Sigmoid colon (tissue), 7 donors: ENCODE data around the gene ATP10A. TPM values are rescaled to one million over a fixed set of nuclear protein-coding genes. Genes with fewer than 3 reads are reported as not detected.

Experiments used
- DNase-seq: peaks from one replicate; pipeline ENCODE4 v3.0.0-alpha.2; 2019
- H3K27ac ChIP-seq, 4 donors: fragments of 200-600 bp; sonication (generic); one replicate each; pipeline ENCODE4 v1.5.1; 2016 to 2019; ENCODE audit warnings: mild to moderate bottlenecking in 1 of 4
- H3K27me3 ChIP-seq, 3 donors: fragments of 200-600 bp; sonication (generic); one replicate each; pipeline ENCODE4 v1.5.1; 2019; ENCODE audit warnings: mild to moderate bottlenecking in 1 of 3
- H3K36me3 ChIP-seq, 4 donors: fragments of 200-600 bp; sonication (generic); one replicate each; pipeline ENCODE4 v1.5.1; 2016 to 2019
- H3K4me1 ChIP-seq, 4 donors: fragments of 200-600 bp; sonication (generic); one replicate each; pipeline ENCODE4 v1.5.1; 2017 to 2019
- H3K4me3 ChIP-seq, 4 donors: fragments of 200-600 bp; sonication (generic); one replicate each; pipeline ENCODE4 v1.5.1; 2017 to 2019; ENCODE audit warnings: mild to moderate bottlenecking in 2 of 4, moderate library complexity in 1 of 4
- H3K9me3 ChIP-seq, 4 donors: fragments of 200-600 bp in 3 of 4; sonication (generic) in 3 of 4; one replicate each; pipeline versions ENCODE4 v1.5.1 to v1.6.1; 2013 to 2019
- EP300 ChIP-seq, 4 donors: sonication (generic); formaldehyde crosslinking; IDR thresholded peaks; one replicate each; pipeline ENCODE4 v1.6.1; 2017; ENCODE audit warnings: antibody characterized with exemption in 4 of 4
- POLR2A ChIP-seq, 2 donors: fragments of 450-650 bp; IDR thresholded peaks; one replicate each; pipeline ENCODE4 v1.6.1; 2016; ENCODE audit warnings: antibody characterized with exemption in 2 of 2, mild to moderate bottlenecking in 2 of 2, moderate library complexity in 2 of 2
- POLR2AphosphoS5 ChIP-seq, 4 donors: sonication (generic); formaldehyde crosslinking; IDR thresholded peaks; one replicate each; pipeline ENCODE4 v1.6.1; 2017; ENCODE audit warnings: antibody characterized with exemption in 4 of 4
- WGBS, 2 donors: extraction: QIAGEN DNeasy Blood & Tissue Kit; methylation state at CpG; one replicate each; pipeline ENCODE4 v1.1.7; 2013; 5-methylcytosine and 5-hydroxymethylcytosine counted together
- intact Hi-C: fragments of 100-400 bp; cut with DNase I; formaldehyde crosslinking; loops from one replicate; pipeline ENCODE4 v1.15.1; 2023
- polyA plus RNA-seq, 3 donors: library from polyadenylated mRNA; stranded (reverse); fragments of 200-250 nt; gene quantifications; one replicate each; pipeline ENCODE4 v1.2.3, GENCODE V29; 2013
- total RNA-seq, 4 donors: library from RNA; depleted of rRNA; stranded (reverse); fragments of >200 nt; gene quantifications; one replicate each; pipeline ENCODE4 v1.1.0, GENCODE V29; 2016
- TF ChIP-seq, protein P1 (sequence below), 4 experiments: fragments of 450-650 bp in 3 of 4; fragments of 200-600 bp in 1 of 4; IDR thresholded peaks; one replicate each; pipeline ENCODE4 v1.5.1; 2016 to 2019; ENCODE audit warnings: antibody characterized with exemption in 4 of 4, mild to moderate bottlenecking in 3 of 4, moderate library complexity in 2 of 4
- donor health status: healthy with polysubstance abuse.
- donor health status: Bipolar disorder and iron deficiency.
- donor health status: healthy.

Gene ATP10A
- total and polyA plus RNA-seq, 7 donors: 0.23 to 7.7 (median 2.9) TPM

DNA sequence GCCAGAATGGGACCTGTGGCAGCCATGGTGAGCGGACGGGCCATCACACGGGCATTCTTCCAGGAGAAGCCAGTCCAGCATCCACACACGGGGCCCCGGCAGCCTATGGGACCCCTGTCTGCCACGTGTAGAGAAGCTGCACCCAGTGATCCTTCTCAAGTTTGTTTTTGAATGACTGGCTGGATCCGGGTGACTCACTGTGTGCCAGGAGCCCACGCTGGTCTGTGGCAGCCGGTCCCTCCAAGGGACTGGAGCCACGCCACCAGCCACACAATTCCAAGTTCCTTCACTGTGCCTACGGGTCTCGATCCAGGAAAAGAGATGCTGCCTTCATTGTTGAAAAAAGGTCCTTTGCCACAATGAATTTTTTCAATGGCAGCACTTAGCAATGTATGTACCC lies 58.1 kb downstream of the ATP10A start:
- intact Hi-C loops: no loop called here
- Histone ChIP-seq H3K36me3 (no peaks in the 10 kb centered on the region), H3K27me3 (no peaks in the 10 kb centered on the region), H3K9me3 (no peaks in the 10 kb centered on the region), H3K4me1 (no peaks in the 10 kb centered on the region), H3K27ac (no peak overlapping the region), H3K4me3 (no peak overlapping the region)
- DNase-seq: no peak
- TF ChIP-seq, protein P1, sequence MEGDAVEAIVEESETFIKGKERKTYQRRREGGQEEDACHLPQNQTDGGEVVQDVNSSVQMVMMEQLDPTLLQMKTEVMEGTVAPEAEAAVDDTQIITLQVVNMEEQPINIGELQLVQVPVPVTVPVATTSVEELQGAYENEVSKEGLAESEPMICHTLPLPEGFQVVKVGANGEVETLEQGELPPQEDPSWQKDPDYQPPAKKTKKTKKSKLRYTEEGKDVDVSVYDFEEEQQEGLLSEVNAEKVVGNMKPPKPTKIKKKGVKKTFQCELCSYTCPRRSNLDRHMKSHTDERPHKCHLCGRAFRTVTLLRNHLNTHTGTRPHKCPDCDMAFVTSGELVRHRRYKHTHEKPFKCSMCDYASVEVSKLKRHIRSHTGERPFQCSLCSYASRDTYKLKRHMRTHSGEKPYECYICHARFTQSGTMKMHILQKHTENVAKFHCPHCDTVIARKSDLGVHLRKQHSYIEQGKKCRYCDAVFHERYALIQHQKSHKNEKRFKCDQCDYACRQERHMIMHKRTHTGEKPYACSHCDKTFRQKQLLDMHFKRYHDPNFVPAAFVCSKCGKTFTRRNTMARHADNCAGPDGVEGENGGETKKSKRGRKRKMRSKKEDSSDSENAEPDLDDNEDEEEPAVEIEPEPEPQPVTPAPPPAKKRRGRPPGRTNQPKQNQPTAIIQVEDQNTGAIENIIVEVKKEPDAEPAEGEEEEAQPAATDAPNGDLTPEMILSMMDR (IDR thresholded peaks at IDR 0.05): no peak
- TF ChIP-seq EP300 (IDR thresholded peaks at IDR 0.05): no peak
- no peak for TF ChIP-seq POLR2A (IDR thresholded peaks at IDR 0.05)
- no peak for TF ChIP-seq POLR2AphosphoS5 (IDR thresholded peaks at IDR 0.05)
- 89 to 90% methylated on average over 12 of the region's 12 CpGs for WGBS, 2 donors

DNA sequence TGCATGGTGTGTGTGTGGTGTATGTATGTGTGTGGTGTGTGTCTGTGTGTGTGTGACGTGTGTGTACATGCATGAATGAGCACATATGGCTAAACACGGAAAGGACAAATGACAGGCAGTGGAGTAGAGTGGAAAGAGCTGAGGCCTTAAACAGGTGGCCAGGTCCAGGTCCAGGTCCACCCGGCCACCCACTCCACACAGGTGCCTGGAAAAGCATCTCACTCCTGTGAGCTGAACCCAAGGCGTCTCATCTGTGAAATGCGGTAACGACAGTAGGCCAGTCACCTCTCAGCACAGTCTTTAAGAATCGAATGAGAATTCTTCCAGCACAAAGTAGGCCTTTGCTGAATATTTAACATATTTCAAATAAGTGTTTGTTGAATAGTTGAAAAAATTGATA lies 58.7 kb downstream of the ATP10A start:
- H3K4me1 ChIP-seq: no peaks in the 10 kb centered on the region
- no peak for DNase-seq
- no peak for TF ChIP-seq EP300 (IDR thresholded peaks at IDR 0.05)
- TF ChIP-seq, protein P1 (IDR thresholded peaks at IDR 0.05): no peak
- TF ChIP-seq POLR2AphosphoS5 (IDR thresholded peaks at IDR 0.05): no peak
- no peak overlapping the region for H3K4me3 ChIP-seq
- no peaks in the 10 kb centered on the region for H3K27me3 ChIP-seq
- no peaks in the 10 kb centered on the region for H3K9me3 ChIP-seq
- no peaks in the 10 kb centered on the region for H3K36me3 ChIP-seq
- WGBS, 2 donors: 81 to 85% methylated on average over 7 of the region's 7 CpGs
- intact Hi-C loops: no loop called here
- no peak overlapping the region for H3K27ac ChIP-seq

- H3K36me3 ChIP-seq: no peaks in the 10 kb centered on the region
- H3K4me1 ChIP-seq: peaks cover 0 to 3% (median under 1%) of the 10 kb centered on the region in 4 donors
- no peak overlapping the region for H3K27ac ChIP-seq
- H3K4me3 ChIP-seq: no peak overlapping the region
- intact Hi-C loops: no loop called here
- no peak for TF ChIP-seq EP300 (IDR thresholded peaks at IDR 0.05)
- TF ChIP-seq, protein P1 (IDR thresholded peaks at IDR 0.05): no peak
- TF ChIP-seq POLR2AphosphoS5 (IDR thresholded peaks at IDR 0.05): no peak
- TF ChIP-seq POLR2A (IDR thresholded peaks at IDR 0.05): no peak
- no peak for DNase-seq
- H3K9me3 ChIP-seq: no peaks in the 10 kb centered on the region
- 91 to 95% methylated on average over 10 of the region's 10 CpGs for WGBS, 2 donors
- no peaks in the 10 kb centered on the region for H3K27me3 ChIP-seq
Measured at GRCh38 chr15:25803541-25803940, 59.6 kb downstream of the ATP10A start.

- Histone ChIP-seq H3K4me1 (peaks cover 0 to 8% (median 6%) of the 10 kb centered on the region in 4 donors), H3K36me3 (no peaks in the 10 kb centered on the region), H3K27ac (no peak overlapping the region), H3K27me3 (no peaks in the 10 kb centered on the region), H3K9me3 (no peaks in the 10 kb centered on the region), H3K4me3 (no peak overlapping the region)
- 79 to 92% methylated on average over 11 of the region's 11 CpGs for WGBS, 2 donors
- TF ChIP-seq EP300 (IDR thresholded peaks at IDR 0.05): no peak
- TF ChIP-seq POLR2A (IDR thresholded peaks at IDR 0.05): no peak
- TF ChIP-seq, protein P1 (IDR thresholded peaks at IDR 0.05): no peak
- TF ChIP-seq POLR2AphosphoS5 (IDR thresholded peaks at IDR 0.05): no peak
- no peak for DNase-seq
- intact Hi-C loops: no loop called here
Measured at GRCh38 chr15:25803036-25803435, 60.1 kb downstream of the ATP10A start.

DNA sequence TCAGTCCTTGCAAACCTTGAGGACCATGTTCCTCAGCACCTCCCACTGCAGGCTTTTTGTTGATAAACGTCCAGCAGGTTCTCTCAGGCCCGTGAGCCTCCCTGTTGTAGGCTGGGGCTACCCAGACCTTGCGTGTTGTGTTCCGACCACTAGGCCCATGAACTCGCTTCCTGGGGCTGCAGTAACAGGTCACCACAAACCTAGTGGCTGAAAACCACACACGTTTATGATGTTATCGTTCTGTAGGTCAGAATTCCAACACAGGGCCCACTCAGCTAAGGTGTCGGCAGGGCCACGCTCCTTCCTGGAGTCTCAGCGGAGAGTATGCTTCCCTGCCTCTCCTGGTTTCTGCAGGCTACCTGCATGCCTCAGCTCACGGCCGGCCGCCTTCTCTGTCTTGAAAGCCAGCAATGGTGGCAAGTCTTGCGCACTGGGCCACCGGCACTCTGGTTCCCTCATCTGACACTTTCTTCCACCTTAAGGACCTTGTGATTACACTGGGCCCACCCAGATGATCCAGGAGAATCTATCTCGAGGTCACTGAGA lies 60.8 kb downstream of the ATP10A start:
- peaks cover 0 to 14% (median 10%) of the 10 kb centered on the region in 4 donors for H3K4me1 ChIP-seq

More for the DNA sequence above, 60.8 kb downstream of the ATP10A start:
- no peak overlapping the region for H3K4me3 ChIP-seq
- TF ChIP-seq EP300 (IDR thresholded peaks at IDR 0.05): no peak
- TF ChIP-seq POLR2A (IDR thresholded peaks at IDR 0.05): no peak
- TF ChIP-seq POLR2AphosphoS5 (IDR thresholded peaks at IDR 0.05): no peak
- TF ChIP-seq, protein P1 (IDR thresholded peaks at IDR 0.05): no peak
- WGBS, 2 donors: 86 to 91% methylated on average over 16 of the region's 16 CpGs
- no peaks in the 10 kb centered on the region for H3K9me3 ChIP-seq
- no peak overlapping the region for H3K27ac ChIP-seq
- no peak for DNase-seq
- H3K27me3 ChIP-seq: no peaks in the 10 kb centered on the region
- H3K36me3 ChIP-seq: no peaks in the 10 kb centered on the region
- intact Hi-C loops: no loop called here
